H1 (cell line): ENCODE measurements around the gene TMEM209. TPM values are rescaled to one million over a fixed set of nuclear protein-coding genes. Genes with fewer than 3 reads are reported as not detected.

Source experiments
- CTCF ChIA-PET: fragments of 300-600 bp; sonication (Branson Sonifier 250); formaldehyde crosslinking; loops from one replicate; lab custom pipeline; 2021; ENCODE audit not compliant: partially characterized antibody; lab: Charles Lee
- POLR2A ChIA-PET: fragments of 300-600 bp; sonication (Branson Sonifier 250); formaldehyde crosslinking; loops from one replicate; lab custom pipeline; 2021; ENCODE audit warnings: inconsistent platforms; ENCODE audit not compliant: partially characterized antibody; lab: Charles Lee
- DNase-seq, 2 experiments: peaks; one replicate each; pipeline versions ENCODE4 v3.0.0 to v3.0.0-alpha.2; 2010 to 2022; ENCODE audit warnings: low spot score in 2 of 2, low read depth in 1 of 2, mixed read lengths in 1 of 2
- FAIRE-seq: peaks from 2 replicates; lab custom pipeline; 2011; peaks lifted over from hg19 to GRCh38; lab: Jason Lieb, UNC
- H2AFZ ChIP-seq: 2 replicates; pipeline ENCODE4 v1.8.1; 2012; ENCODE audit warnings: low read length, inconsistent platforms
- H2AK5ac ChIP-seq: 2 replicates; pipeline ENCODE4 v1.6.1; 2013; ENCODE audit warnings: low read depth, low read length
- H2BK120ac ChIP-seq: replicated peaks from 2 replicates; pipeline ENCODE3; 2013; ENCODE audit warnings: low read depth, low read length, inconsistent platforms
- H2BK12ac ChIP-seq: 2 replicates; pipeline ENCODE4 v1.6.1; 2013; ENCODE audit warnings: low read depth, low read length
- H2BK15ac ChIP-seq: 2 replicates; pipeline ENCODE4 v1.6.1; 2013; ENCODE audit warnings: low read length
- H2BK20ac ChIP-seq: 2 replicates; pipeline ENCODE4 v1.6.1; 2013; ENCODE audit warnings: low read length
- H2BK5ac ChIP-seq: 2 replicates; pipeline ENCODE4 v1.6.1; 2013; ENCODE audit warnings: low read depth, low read length
- H3K14ac ChIP-seq: 2 replicates; pipeline ENCODE4 v1.6.1; 2013; ENCODE audit warnings: inconsistent platforms; ENCODE audit not compliant: insufficient read length
- H3K18ac ChIP-seq: 2 replicates; pipeline ENCODE4 v1.6.1; 2013; ENCODE audit warnings: low read length; ENCODE audit errors: extremely low read depth
- H3K23ac ChIP-seq: 2 replicates; pipeline ENCODE4 v1.6.1; 2013; ENCODE audit warnings: inconsistent platforms; ENCODE audit not compliant: insufficient read length
- H3K23me2 ChIP-seq: 2 replicates; pipeline ENCODE4 v1.6.1; 2013; ENCODE audit warnings: low read depth, low read length
- H3K27ac ChIP-seq: 2 replicates; pipeline ENCODE4 v1.6.1; 2011; ENCODE audit warnings: low read depth, low read length, inconsistent platforms
- H3K27me3 ChIP-seq, 4 experiments: replicated peaks in 1 of 4; 1 replicate in 1 of 4; 2 replicates in 3 of 4; pipeline versions ENCODE4 v1.6.1 to v1.8.1; 2011 to 2013; ENCODE audit warnings: low read length in 3 of 4, mild to moderate bottlenecking in 3 of 4, inconsistent platforms in 2 of 4, mixed read lengths in 2 of 4, moderate library complexity in 1 of 4; ENCODE audit not compliant: control insufficient read depth in 3 of 4, insufficient read depth in 3 of 4; ENCODE audit errors: extremely low read depth in 1 of 4
- H3K36me3 ChIP-seq, 4 experiments: 2 replicates each; pipeline versions ENCODE4 v1.6.1 to v1.8.1; 2011 to 2013; ENCODE audit warnings: mild to moderate bottlenecking in 4 of 4, low read length in 3 of 4, moderate library complexity in 2 of 4, control low read depth in 1 of 4, inconsistent platforms in 1 of 4; ENCODE audit not compliant: insufficient read depth in 4 of 4, control insufficient read depth in 2 of 4
- H3K4ac ChIP-seq: replicated peaks from 2 replicates; pipeline ENCODE3; 2013; ENCODE audit warnings: low read length, low read depth, mixed read lengths, inconsistent platforms; ENCODE audit not compliant: insufficient read length
- H3K4me1 ChIP-seq, 4 experiments: replicated peaks in 1 of 4; 1 replicate in 1 of 4; 2 replicates in 3 of 4; pipeline versions ENCODE4 v1.6.1 to v1.8.1; 2011 to 2013; ENCODE audit warnings: low read length in 3 of 4, inconsistent platforms in 2 of 4, mixed read lengths in 1 of 4; ENCODE audit not compliant: insufficient read depth in 4 of 4, control insufficient read depth in 3 of 4
- H3K4me2 ChIP-seq, 2 experiments: 2 replicates each; pipeline versions ENCODE4 v1.6.1 to v1.8.1; 2011 to 2013; ENCODE audit warnings: low read depth in 2 of 2, low read length in 2 of 2, control low read depth in 1 of 2, inconsistent platforms in 1 of 2, mild to moderate bottlenecking in 1 of 2; ENCODE audit not compliant: insufficient read depth in 1 of 2
- H3K4me3 ChIP-seq, 4 experiments: fragments of 200-600, 300-600 bp in 1 of 4; sonication (generic), shearing (Covaris generic), sonication (Bioruptor Twin) in 1 of 4; 2 replicates each; pipeline versions ENCODE4 v1.5.1 to v1.8.1; 2011 to 2016; ENCODE audit warnings: low read length in 4 of 4, low read depth in 3 of 4, control low read depth in 2 of 4, inconsistent platforms in 2 of 4, mild to moderate bottlenecking in 2 of 4, mixed read lengths in 1 of 4, moderate library complexity in 1 of 4; ENCODE audit not compliant: insufficient read depth in 2 of 4; ENCODE audit errors: extremely low read depth in 1 of 4
- H3K56ac ChIP-seq: replicated peaks from 2 replicates; pipeline ENCODE3; 2013; ENCODE audit warnings: low read depth, mild to moderate bottlenecking, mixed read lengths, low read length, inconsistent platforms; ENCODE audit not compliant: insufficient read length
- H3K79me1 ChIP-seq: 2 replicates; pipeline ENCODE4 v1.6.1; 2013; ENCODE audit warnings: low read depth, low read length, control low read depth
- H3K79me2 ChIP-seq, 2 experiments: 2 replicates each; pipeline versions ENCODE4 v1.6.1 to v1.8.1; 2012 to 2013; ENCODE audit warnings: low read length in 2 of 2, mild to moderate bottlenecking in 2 of 2, inconsistent platforms in 1 of 2; ENCODE audit not compliant: insufficient read depth in 2 of 2, control insufficient read depth in 1 of 2
- H3K9ac ChIP-seq, 4 experiments: replicated peaks in 1 of 4; 1 replicate in 1 of 4; 2 replicates in 3 of 4; pipeline versions ENCODE4 v1.6.1 to v1.8.1; 2011 to 2013; ENCODE audit warnings: low read depth in 3 of 4, low read length in 3 of 4, control low read depth in 2 of 4, mild to moderate bottlenecking in 2 of 4, moderate library complexity in 2 of 4, inconsistent platforms in 1 of 4; ENCODE audit errors: extremely low read depth in 1 of 4
- H3K9me3 ChIP-seq, 2 experiments: 2 replicates each; pipeline versions ENCODE4 v1.6.1 to v1.8.1; 2012 to 2013; ENCODE audit warnings: mild to moderate bottlenecking in 2 of 2, moderate library complexity in 2 of 2, control low read depth in 1 of 2, inconsistent platforms in 1 of 2, low read depth in 1 of 2, low read length in 1 of 2, mixed read lengths in 1 of 2; ENCODE audit not compliant: insufficient read depth in 2 of 2
- H4K20me1 ChIP-seq, 2 experiments: replicated peaks in 1 of 2; 2 replicates each; pipeline versions ENCODE3 to v1.8.1; 2011 to 2013; ENCODE audit warnings: inconsistent platforms in 2 of 2, low read length in 2 of 2, mild to moderate bottlenecking in 1 of 2; ENCODE audit not compliant: insufficient read depth in 2 of 2, control insufficient read depth in 1 of 2
- H4K5ac ChIP-seq: 2 replicates; pipeline ENCODE4 v1.6.1; 2013; ENCODE audit warnings: low read length, low read depth, mixed read lengths, inconsistent platforms; ENCODE audit not compliant: insufficient read length
- H4K8ac ChIP-seq: 2 replicates; pipeline ENCODE4 v1.8.0; 2013; ENCODE audit warnings: mild to moderate bottlenecking, moderate library complexity, low read length, inconsistent platforms; ENCODE audit not compliant: insufficient read depth; ENCODE audit errors: extremely low read depth
- H4K91ac ChIP-seq: replicated peaks from 2 replicates; pipeline ENCODE3; 2013; ENCODE audit warnings: low read length, mixed read lengths, inconsistent platforms; ENCODE audit not compliant: insufficient read length
- KDM1A ChIP-seq: fragments of 200-600, 300-600 bp; sonication (generic); IDR thresholded peaks from 2 replicates; pipeline ENCODE4 v1.7.1; 2016; ENCODE audit warnings: mild to moderate bottlenecking, low read length, borderline replicate concordance
- NRF1 ChIP-seq: IDR thresholded peaks from 2 replicates; pipeline ENCODE4 v1.6.1; 2011; ENCODE audit warnings: mild to moderate bottlenecking, low read depth, low read length, improper control_type of control experiment
- YY1 ChIP-seq: IDR thresholded peaks from 2 replicates; pipeline ENCODE4 v1.6.1; 2011; ENCODE audit warnings: low read depth, mild to moderate bottlenecking, low read length
- WGBS, 2 experiments: shearing (Covaris generic) in 1 of 2; methylation state at CpG; one replicate each; pipeline versions ENCODE4 v1.1.6 to v1.1.7; 2013 to 2015; ENCODE audit warnings: low lambda C conversion rate in 2 of 2, mixed read lengths in 2 of 2, inconsistent platforms in 1 of 2, low coverage in 1 of 2, missing lambda C conversion rate in 1 of 2; ENCODE audit not compliant: insufficient replicate concordance in 2 of 2, insufficient coverage in 1 of 2, insufficient read length in 1 of 2; ENCODE audit errors: extremely low coverage in 1 of 2, missing lambda C conversion rate in 1 of 2; 5-methylcytosine and 5-hydroxymethylcytosine counted together
- polyA plus RNA-seq, 7 experiments: library from polyadenylated mRNA; depleted of rRNA in 3 of 7; stranded (reverse) in 5 of 7; unstranded in 2 of 7; fragments of >200 nt in 5 of 7; fragments of 200-250 nt in 2 of 7; gene quantifications; 1 replicate in 5 of 7; 2 replicates in 1 of 7; 4 replicates in 1 of 7; pipeline versions ENCODE4 v1.2.1 to v1.2.3, GENCODE V29; 2011 to 2013; ENCODE audit warnings: missing spikeins in 2 of 7, mixed read lengths in 2 of 7
- total RNA-seq: library from RNA; stranded (reverse); fragmentation: NEBNext Ultra II Directional; extraction: Animal tissue kit (Norgen Biotek cat#: 25700); gene quantifications from 2 replicates; pipeline ENCODE4 v1.2.1, GENCODE V29; 2021

Gene TMEM209
- total and polyA plus RNA-seq, 2 of the 8 experiments (the other 6 are each of a cell fraction or from before 2014, with no cell fraction given), result 28.5 to 30.5 TPM

GRCh38 chr7:130180571-130181262 lies 24.5 kb downstream of the TMEM209 start:
- Histone ChIP-seq H3K14ac (no peak overlapping the region), H2AFZ (no peak overlapping the region), H4K5ac (no peak overlapping the region), H3K79me2 (no peaks in the 10 kb centered on the region), H4K20me1 (no peaks in the 10 kb centered on the region), H2BK120ac (no peak overlapping the region), H3K79me1 (no peaks in the 10 kb centered on the region), H4K91ac (no peak overlapping the region), H2AK5ac (no peak overlapping the region), H3K23ac (no peak overlapping the region), H3K9me3 (no peaks in the 10 kb centered on the region), H3K18ac (no peak overlapping the region), H2BK15ac (no peak overlapping the region), H4K8ac (no peak overlapping the region), H3K4me2 (no peak overlapping the region), H3K4me1 (no peaks in the 10 kb centered on the region), H3K56ac (no peak overlapping the region), H2BK12ac (no peak overlapping the region), H3K4me3 (no peak overlapping the region), H2BK5ac (no peak overlapping the region), H3K27me3 (no peaks in the 10 kb centered on the region), H3K27ac (no peak overlapping the region), H3K23me2 (no peaks in the 10 kb centered on the region), H2BK20ac (no peak overlapping the region), H3K9ac (no peak overlapping the region), H3K36me3 (peaks cover 8 to 56% (median 25%) of the 10 kb centered on the region in 4 experiments), H3K4ac (no peak overlapping the region)
- POLR2A ChIA-PET, result interaction anchor here (1.0 kb wide), 1 partner anchor 10 kb away, joined by 3 read pairs; no protein-coding TSS in a partner anchor
- no peak for DNase-seq
- 92% methylated on average over 9 of the region's 9 CpGs; no CpG with 5 or more reads in 1 of the 2 experiments for WGBS, 2 experiments
- no peak for FAIRE-seq
- CTCF ChIA-PET, result interaction anchor here (0.6 kb wide), 1 partner anchor 124 kb away, joined by 4 read pairs; no protein-coding TSS in a partner anchor
- TF ChIP-seq KDM1A, result no peak
- TF ChIP-seq NRF1, result no peak
- TF ChIP-seq YY1, result no peak
